Neural progenitor cell (in vitro differentiated cells): ENCODE results near the gene UAP1L1. TPM values are rescaled to one million over a fixed set of nuclear protein-coding genes. Genes with fewer than 3 reads are reported as not detected.

ENCODE experiments used
- DNase-seq: peaks from one replicate; pipeline ENCODE4 v3.0.0-alpha.2; 2016; ENCODE audit warnings: low spot score
- H2AFZ ChIP-seq: fragments of 200-600 bp; sonication (generic); replicated peaks from 2 replicates; pipeline ENCODE4 v1.6.1; 2016; ENCODE audit warnings: antibody characterized with exemption
- H3F3A ChIP-seq: fragments of 200-600 bp; sonication (generic); 2 replicates; pipeline ENCODE4 v1.6.1; 2016; ENCODE audit warnings: antibody characterized with exemption, low read depth
- H3K27ac ChIP-seq: fragments of 200-600 bp; sonication (generic); 2 replicates; pipeline ENCODE4 v1.5.1; 2016; ENCODE audit warnings: mild to moderate bottlenecking
- H3K27me3 ChIP-seq: fragments of 200-600 bp; sonication (generic); 2 replicates; pipeline ENCODE4 v1.6.1; 2016; ENCODE audit warnings: mild to moderate bottlenecking, moderate library complexity
- H3K36me3 ChIP-seq: fragments of 200-600 bp; sonication (generic); 2 replicates; pipeline ENCODE4 v1.5.1; 2016
- H3K4me1 ChIP-seq: fragments of 200-600 bp; sonication (generic); 2 replicates; pipeline ENCODE4 v1.6.1; 2016; ENCODE audit warnings: mixed run types
- H3K4me2 ChIP-seq: fragments of 200-600 bp; sonication (generic); 2 replicates; pipeline ENCODE4 v1.6.1; 2016
- H3K4me3 ChIP-seq: fragments of 200-600 bp; sonication (generic); 2 replicates; pipeline ENCODE4 v1.5.1; 2016
- H3K79me2 ChIP-seq: fragments of 200-600 bp; sonication (generic); 2 replicates; pipeline ENCODE4 v1.6.1; 2016; ENCODE audit warnings: low read depth
- H3K9ac ChIP-seq: fragments of 200-600 bp; sonication (generic); 2 replicates; pipeline ENCODE4 v1.6.1; 2016
- H3K9me3 ChIP-seq: fragments of 200-600 bp; sonication (generic); 2 replicates; pipeline ENCODE4 v1.5.1; 2016; ENCODE audit warnings: low read depth
- H4K20me1 ChIP-seq: fragments of 200-600 bp; sonication (generic); 2 replicates; pipeline ENCODE4 v1.6.1; 2016; ENCODE audit warnings: low read depth
- H3K27ac Mint-ChIP-seq: 3 replicates; pipeline ENCODE4 v1.8.0; 2021; ENCODE audit warnings: mixed read lengths
- H3K27me3 Mint-ChIP-seq: 2 replicates; pipeline ENCODE4 v1.8.0; 2022; ENCODE audit warnings: low read depth, mild to moderate bottlenecking, inconsistent platforms, moderate library complexity, mixed read lengths; ENCODE audit not compliant: insufficient read depth
- H3K36me3 Mint-ChIP-seq: 3 replicates; pipeline ENCODE4 v1.8.0; 2021; ENCODE audit warnings: mixed read lengths
- H3K4me1 Mint-ChIP-seq: 3 replicates; pipeline ENCODE4 v1.8.0; 2021; ENCODE audit warnings: mixed read lengths
- H3K4me3 Mint-ChIP-seq: 3 replicates; pipeline ENCODE4 v1.8.0; 2021; ENCODE audit warnings: mild to moderate bottlenecking, moderate library complexity, mixed read lengths
- H3K9me3 Mint-ChIP-seq: 3 replicates; pipeline ENCODE4 v1.8.0; 2020; ENCODE audit warnings: mixed read lengths
- EZH2 ChIP-seq: fragments of 200-600 bp; sonication (generic); IDR thresholded peaks from 2 replicates; pipeline ENCODE4 v1.6.1; 2017; ENCODE audit warnings: antibody characterized with exemption, mild to moderate bottlenecking, moderate library complexity
- EZH2phosphoT487 ChIP-seq: fragments of 200-600 bp; sonication (generic); IDR thresholded peaks from 2 replicates; pipeline ENCODE4 v1.6.1; 2017; ENCODE audit warnings: antibody characterized with exemption
- total RNA-seq: library from RNA; depleted of rRNA; stranded (reverse); fragments of >200 nt; gene quantifications from 2 replicates; pipeline ENCODE4 v1.2.3, GENCODE V29; 2015; ENCODE audit warnings: low replicate concordance
- TF ChIP-seq, protein P1 (sequence below): fragments of 200-600 bp; sonication (generic); IDR thresholded peaks from 2 replicates; pipeline ENCODE4 v1.5.1; 2017; ENCODE audit warnings: antibody characterized with exemption, mild to moderate bottlenecking

The UAP1L1 gene
- total RNA-seq, 1 donor from 2014 or later, result 0.51 TPM

DNA sequence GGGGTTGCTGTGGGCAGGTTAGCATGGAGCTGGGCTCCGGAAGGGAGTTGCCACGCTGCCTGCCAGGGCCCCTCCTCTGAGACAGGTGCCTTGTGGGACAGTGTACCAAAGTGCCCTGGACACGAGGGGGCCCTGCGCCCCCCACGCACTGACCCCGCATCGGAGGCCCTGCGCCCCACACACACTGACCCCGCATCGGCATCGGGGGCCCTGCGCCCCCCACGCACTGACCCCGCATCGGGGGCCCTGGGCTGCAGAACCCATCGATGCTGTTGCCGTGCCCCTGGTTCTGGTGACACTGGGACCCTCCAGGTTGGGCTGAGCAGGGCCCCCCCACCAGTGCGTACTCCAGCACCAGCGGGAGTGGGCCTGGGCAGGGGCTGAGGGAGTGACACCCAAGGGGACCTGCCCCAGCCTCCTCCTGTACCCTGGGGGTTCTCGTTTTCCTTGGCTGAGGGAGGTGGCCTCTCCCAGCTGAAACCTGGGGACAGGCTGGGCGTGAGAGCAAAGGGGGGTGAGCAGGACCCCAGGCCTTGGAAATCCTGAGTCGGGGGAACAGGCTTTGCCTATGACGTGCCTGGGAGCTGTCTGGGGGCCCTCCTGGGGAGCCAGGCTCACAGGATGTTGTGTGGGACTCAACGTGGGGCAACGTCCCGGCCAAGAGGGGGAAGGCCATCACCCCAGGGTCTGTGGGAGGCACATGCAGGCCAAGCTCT, 13.8 kb upstream of the UAP1L1 start:
- H3F3A ChIP-seq, result peaks cover 7% of the 10 kb centered on the region
- no peak overlapping the region for H3K4me2 ChIP-seq
- H3K79me2 ChIP-seq, result no peaks in the 10 kb centered on the region
- no peak overlapping the region for H3K9ac ChIP-seq
- peaks cover 6% of the 10 kb centered on the region for H3K27me3 ChIP-seq
- H3K27ac ChIP-seq, result no peak overlapping the region
- H4K20me1 ChIP-seq, result peaks cover 33% of the 10 kb centered on the region
- peaks cover 5% of the 10 kb centered on the region for H3K27me3 Mint-ChIP-seq
- H3K27ac Mint-ChIP-seq, result no peak overlapping the region
- no peaks in the 10 kb centered on the region for H3K9me3 Mint-ChIP-seq
- DNase-seq, result no peak
- no peaks in the 10 kb centered on the region for H3K36me3 Mint-ChIP-seq
- peaks cover 4% of the 10 kb centered on the region for H3K4me1 Mint-ChIP-seq
- H3K4me3 Mint-ChIP-seq, result no peak overlapping the region
- H3K4me1 ChIP-seq, result no peaks in the 10 kb centered on the region
- TF ChIP-seq EZH2, result no peak
- TF ChIP-seq, protein P1, sequence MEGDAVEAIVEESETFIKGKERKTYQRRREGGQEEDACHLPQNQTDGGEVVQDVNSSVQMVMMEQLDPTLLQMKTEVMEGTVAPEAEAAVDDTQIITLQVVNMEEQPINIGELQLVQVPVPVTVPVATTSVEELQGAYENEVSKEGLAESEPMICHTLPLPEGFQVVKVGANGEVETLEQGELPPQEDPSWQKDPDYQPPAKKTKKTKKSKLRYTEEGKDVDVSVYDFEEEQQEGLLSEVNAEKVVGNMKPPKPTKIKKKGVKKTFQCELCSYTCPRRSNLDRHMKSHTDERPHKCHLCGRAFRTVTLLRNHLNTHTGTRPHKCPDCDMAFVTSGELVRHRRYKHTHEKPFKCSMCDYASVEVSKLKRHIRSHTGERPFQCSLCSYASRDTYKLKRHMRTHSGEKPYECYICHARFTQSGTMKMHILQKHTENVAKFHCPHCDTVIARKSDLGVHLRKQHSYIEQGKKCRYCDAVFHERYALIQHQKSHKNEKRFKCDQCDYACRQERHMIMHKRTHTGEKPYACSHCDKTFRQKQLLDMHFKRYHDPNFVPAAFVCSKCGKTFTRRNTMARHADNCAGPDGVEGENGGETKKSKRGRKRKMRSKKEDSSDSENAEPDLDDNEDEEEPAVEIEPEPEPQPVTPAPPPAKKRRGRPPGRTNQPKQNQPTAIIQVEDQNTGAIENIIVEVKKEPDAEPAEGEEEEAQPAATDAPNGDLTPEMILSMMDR, result no peak
- no peak for TF ChIP-seq EZH2phosphoT487
- no peaks in the 10 kb centered on the region for H3K9me3 ChIP-seq
- no peak overlapping the region for H2AFZ ChIP-seq
- H3K36me3 ChIP-seq, result no peaks in the 10 kb centered on the region
- H3K4me3 ChIP-seq, result no peak overlapping the region

DNA sequence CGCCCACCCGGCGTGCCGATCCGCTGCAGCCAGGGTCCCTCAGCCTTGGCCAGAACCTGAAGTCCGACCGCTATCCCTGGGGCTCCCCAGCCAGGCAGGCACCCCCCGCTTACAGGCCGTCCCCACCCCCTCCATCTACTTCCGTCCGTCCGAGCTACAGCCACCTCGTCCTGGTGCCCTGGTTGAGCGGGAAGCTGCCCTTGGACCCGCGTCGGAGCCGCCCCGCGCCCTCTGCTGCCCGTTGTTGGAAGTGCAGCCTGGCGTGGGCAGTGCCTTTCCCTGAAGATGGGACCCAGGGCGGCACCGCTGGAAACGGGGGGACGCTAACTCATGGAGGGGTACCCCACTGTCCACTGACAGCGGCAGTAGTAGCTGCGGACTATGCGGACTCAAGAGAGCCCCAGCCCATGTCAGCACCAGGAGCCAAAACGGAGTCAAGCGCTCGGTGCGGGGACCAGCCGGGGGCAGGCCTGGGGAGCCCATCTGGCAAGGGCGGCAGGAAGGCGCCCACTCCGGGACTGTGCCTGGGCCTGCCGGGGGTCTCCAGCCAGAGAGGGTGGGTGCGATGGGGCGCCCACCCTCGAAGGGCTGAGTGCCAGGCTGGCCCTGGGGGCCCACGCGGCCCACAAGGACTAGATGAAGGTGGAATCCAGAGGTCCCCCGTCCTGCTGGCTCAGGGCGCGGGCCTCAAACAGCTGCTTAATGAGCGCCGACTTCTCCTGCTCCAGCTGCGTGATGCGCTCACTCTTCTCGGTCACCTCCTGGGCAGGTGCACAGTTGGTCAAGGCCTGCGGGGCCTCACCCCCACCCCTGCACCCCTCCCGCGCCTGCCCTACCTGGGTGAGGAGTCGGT, 13.1 kb upstream of the UAP1L1 start:
- H3K4me1 Mint-ChIP-seq, result peaks cover 4% of the 10 kb centered on the region
- H3K36me3 ChIP-seq, result no peaks in the 10 kb centered on the region
- no peak overlapping the region for H3K4me3 Mint-ChIP-seq
- H3K27me3 Mint-ChIP-seq, result peaks cover 5% of the 10 kb centered on the region
- no peak overlapping the region for H3K27ac ChIP-seq
- H3F3A ChIP-seq, result peaks cover 10% of the 10 kb centered on the region
- peaks cover 41% of the 10 kb centered on the region for H4K20me1 ChIP-seq
- H3K27ac Mint-ChIP-seq, result no peak overlapping the region
- H3K79me2 ChIP-seq, result no peaks in the 10 kb centered on the region
- H3K9ac ChIP-seq, result no peak overlapping the region
- H3K36me3 Mint-ChIP-seq, result no peaks in the 10 kb centered on the region
- no peak for TF ChIP-seq EZH2phosphoT487
- no peak for TF ChIP-seq EZH2
- TF ChIP-seq, protein P1, result peak; percentile 88
- peaks cover under 1% of the 10 kb centered on the region for H3K4me1 ChIP-seq
- H3K4me3 ChIP-seq, result no peak overlapping the region
- DNase-seq, result peak; percentile 72
- no peaks in the 10 kb centered on the region for H3K9me3 ChIP-seq
- H2AFZ ChIP-seq, result no peak overlapping the region
- H3K4me2 ChIP-seq, result no peak overlapping the region
- H3K9me3 Mint-ChIP-seq, result no peaks in the 10 kb centered on the region
- peaks cover 13% of the 10 kb centered on the region for H3K27me3 ChIP-seq

DNA sequence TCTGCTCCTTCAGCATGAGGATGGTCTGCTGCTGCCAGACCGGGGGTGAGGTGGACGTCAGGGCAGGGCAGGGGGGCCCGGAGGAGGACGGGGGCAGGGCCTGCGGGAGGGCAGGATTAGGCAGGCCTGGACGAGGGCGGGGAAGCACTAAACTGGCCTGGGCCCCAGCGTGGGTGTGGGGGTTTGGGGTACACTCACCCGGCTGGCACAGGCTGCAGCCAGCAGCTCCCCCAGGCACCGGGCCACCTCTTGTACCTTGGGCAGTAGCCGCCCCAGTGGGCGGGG, 12.5 kb upstream of the UAP1L1 start:
- H3K4me3 ChIP-seq, result no peak overlapping the region
- no peaks in the 10 kb centered on the region for H3K36me3 Mint-ChIP-seq
- peaks cover 4% of the 10 kb centered on the region for H3K4me1 Mint-ChIP-seq
- no peak overlapping the region for H3K4me3 Mint-ChIP-seq
- H3K27me3 ChIP-seq, result peaks cover 19% of the 10 kb centered on the region
- H3K9me3 ChIP-seq, result no peaks in the 10 kb centered on the region
- no peaks in the 10 kb centered on the region for H3K36me3 ChIP-seq
- no peak overlapping the region for H3K9ac ChIP-seq
- peaks cover 46% of the 10 kb centered on the region for H4K20me1 ChIP-seq
- no peak overlapping the region for H3K4me2 ChIP-seq
- H3K27ac ChIP-seq, result no peak overlapping the region
- H3K4me1 ChIP-seq, result peaks cover 5% of the 10 kb centered on the region
- no peaks in the 10 kb centered on the region for H3K79me2 ChIP-seq
- TF ChIP-seq, protein P1, result no peak
- TF ChIP-seq EZH2phosphoT487 (no peak), EZH2 (no peak)
- H3K27me3 Mint-ChIP-seq, result peaks cover 5% of the 10 kb centered on the region
- H3F3A ChIP-seq, result peaks cover 10% of the 10 kb centered on the region
- H3K27ac Mint-ChIP-seq, result no peak overlapping the region
- no peak overlapping the region for H2AFZ ChIP-seq
- no peak for DNase-seq
- no peaks in the 10 kb centered on the region for H3K9me3 Mint-ChIP-seq
